GM23248 (cell line): ENCODE results near the gene TMEM238L. TPM values are rescaled to one million over a fixed set of nuclear protein-coding genes. Genes with fewer than 3 reads are reported as not detected.

Source experiments
- DNase-seq: peaks from one replicate; pipeline ENCODE4 v3.0.0-alpha.2; 2015
- H2AFZ ChIP-seq: fragments of 200-600 bp; sonication (generic); 2 replicates; pipeline ENCODE4 v1.6.1; 2016; ENCODE audit warnings: antibody characterized with exemption
- H3F3A ChIP-seq: fragments of 200-600 bp; sonication (generic); 2 replicates; pipeline ENCODE4 v1.6.1; 2016; ENCODE audit warnings: mild to moderate bottlenecking, antibody characterized with exemption, mixed run types; ENCODE audit not compliant: insufficient read depth
- H3K27ac ChIP-seq: fragments of 200-600 bp; sonication (generic); 2 replicates; pipeline ENCODE4 v1.5.1; 2016; ENCODE audit warnings: mild to moderate bottlenecking
- H3K27me3 ChIP-seq: fragments of 200-600 bp; sonication (generic); replicated peaks from 2 replicates; pipeline ENCODE4 v1.6.1; 2016; ENCODE audit warnings: mild to moderate bottlenecking; ENCODE audit not compliant: insufficient read depth
- H3K36me3 ChIP-seq: fragments of 200-600 bp; sonication (generic); 2 replicates; pipeline ENCODE4 v1.6.1; 2016; ENCODE audit warnings: low read depth, mild to moderate bottlenecking
- H3K4me1 ChIP-seq: fragments of 200-600 bp; sonication (generic); 2 replicates; pipeline ENCODE4 v1.6.1; 2016; ENCODE audit warnings: mild to moderate bottlenecking; ENCODE audit not compliant: insufficient read depth
- H3K4me2 ChIP-seq: fragments of 200-600 bp; sonication (generic); one replicate; pipeline ENCODE4 v1.6.1; 2016; ENCODE audit warnings: mild to moderate bottlenecking; ENCODE audit not compliant: unreplicated experiment
- H3K4me3 ChIP-seq: fragments of 200-600 bp; sonication (generic); 2 replicates; pipeline ENCODE4 v1.5.1; 2016; ENCODE audit warnings: mild to moderate bottlenecking
- H3K79me2 ChIP-seq: fragments of 200-600 bp; sonication (generic); 2 replicates; pipeline ENCODE4 v1.6.1; 2016; ENCODE audit warnings: mild to moderate bottlenecking; ENCODE audit not compliant: insufficient read depth
- H3K9ac ChIP-seq: fragments of 200-600 bp; sonication (generic); 2 replicates; pipeline ENCODE4 v1.6.1; 2016; ENCODE audit warnings: mild to moderate bottlenecking
- H3K9me2 ChIP-seq: fragments of 200-600 bp; sonication (generic); 2 replicates; pipeline ENCODE4 v1.6.1; 2016; ENCODE audit warnings: mixed run types, mild to moderate bottlenecking, moderate library complexity; ENCODE audit not compliant: insufficient read depth
- H3K9me3 ChIP-seq: fragments of 200-600 bp; sonication (generic); one replicate; pipeline ENCODE4 v1.6.1; 2017; ENCODE audit warnings: low read depth
- H4K20me1 ChIP-seq: fragments of 200-600 bp; sonication (generic); 2 replicates; pipeline ENCODE4 v1.6.0; 2016; ENCODE audit not compliant: insufficient read depth
- EZH2 ChIP-seq: fragments of 200-600 bp; sonication (generic); IDR thresholded peaks from 2 replicates; pipeline ENCODE4 v1.6.1; 2018; ENCODE audit warnings: antibody characterized with exemption, mild to moderate bottlenecking; ENCODE audit not compliant: insufficient read depth, poor library complexity, severe bottlenecking
- EZH2phosphoT487 ChIP-seq: fragments of 200-600 bp; sonication (generic); IDR thresholded peaks from 2 replicates; pipeline ENCODE4 v1.6.1; 2018; ENCODE audit warnings: antibody characterized with exemption, moderate library complexity, mild to moderate bottlenecking, low read depth; ENCODE audit not compliant: insufficient read depth
- WGBS, 2 experiments: methylation state at CpG; one replicate each; pipeline ENCODE4 v1.1.6; 2015 to 2017; ENCODE audit warnings: low lambda C conversion rate in 2 of 2, low coverage in 1 of 2; ENCODE audit errors: missing lambda C conversion rate in 2 of 2; 5-methylcytosine and 5-hydroxymethylcytosine counted together
- in situ Hi-C: fragments of 300-500 bp; cut with MboI; formaldehyde crosslinking; loops from 2 replicates; pipeline ENCODE4 v1.15.0; 2020
- polyA plus RNA-seq: library from polyadenylated mRNA; unstranded; fragments of >200 nt; fragmentation: Nextera tagmentation; extraction: Ambion mirVana; gene quantifications from 2 replicates; pipeline ENCODE4 v1.2.1, GENCODE V29; 2016
- total RNA-seq: library from RNA; depleted of rRNA; stranded (reverse); fragments of >200 nt; shearing (Covaris generic); gene quantifications from 2 replicates; pipeline ENCODE4 v1.2.3, GENCODE V29; 2014

The TMEM238L gene
- total and polyA plus RNA-seq, 2 experiments from 2014 or later, result not detected

DNA sequence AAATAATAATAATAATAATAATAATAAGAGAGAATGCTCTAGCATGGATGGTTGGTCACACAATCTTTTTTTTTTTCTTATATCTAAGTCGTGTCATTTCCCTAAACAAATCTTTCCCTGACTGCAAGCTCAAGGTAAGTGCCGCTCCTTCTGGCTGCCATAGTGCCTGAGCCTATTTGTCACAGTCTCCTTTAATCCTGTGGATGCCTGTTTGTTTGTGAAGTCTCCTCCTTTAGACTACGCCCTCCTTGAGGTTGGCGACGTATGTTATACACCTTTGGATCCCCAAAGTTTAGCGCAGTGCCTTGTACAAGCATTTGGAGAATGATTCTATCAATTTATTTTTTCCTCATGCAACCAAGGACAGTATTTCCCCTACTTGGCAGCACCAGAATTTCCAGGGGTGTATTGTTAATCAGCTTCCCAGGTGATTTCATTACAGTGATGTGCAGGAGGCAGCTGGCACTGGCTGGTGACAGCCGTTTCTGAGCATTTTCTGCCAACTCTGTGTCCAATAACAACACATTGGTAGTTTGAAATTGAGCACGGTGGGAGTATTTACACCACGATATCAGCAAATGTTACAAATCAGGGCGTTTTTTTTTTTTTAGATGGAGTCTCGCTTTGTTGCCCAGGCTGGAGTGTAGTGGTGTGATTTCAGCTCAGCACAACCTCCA, 26.6 kb downstream of the TMEM238L start:
- Histone ChIP-seq H3F3A (no peaks in the 10 kb centered on the region), H3K9me3 (no peaks in the 10 kb centered on the region), H3K36me3 (no peaks in the 10 kb centered on the region), H3K27ac (no peak overlapping the region), H3K4me3 (no peak overlapping the region), H3K27me3 (no peaks in the 10 kb centered on the region), H3K4me1 (no peaks in the 10 kb centered on the region), H3K9me2 (no peaks in the 10 kb centered on the region), H4K20me1 (no peaks in the 10 kb centered on the region), H3K79me2 (no peaks in the 10 kb centered on the region), H2AFZ (no peak overlapping the region), H3K4me2 (no peak overlapping the region), H3K9ac (no peak overlapping the region)
- WGBS, 2 experiments, result 59 to 64% methylated on average over 11 of the region's 11 CpGs
- DNase-seq, result no peak
- in situ Hi-C loops, result no loop called here
- TF ChIP-seq EZH2 (no peak), EZH2phosphoT487 (no peak)

DNA sequence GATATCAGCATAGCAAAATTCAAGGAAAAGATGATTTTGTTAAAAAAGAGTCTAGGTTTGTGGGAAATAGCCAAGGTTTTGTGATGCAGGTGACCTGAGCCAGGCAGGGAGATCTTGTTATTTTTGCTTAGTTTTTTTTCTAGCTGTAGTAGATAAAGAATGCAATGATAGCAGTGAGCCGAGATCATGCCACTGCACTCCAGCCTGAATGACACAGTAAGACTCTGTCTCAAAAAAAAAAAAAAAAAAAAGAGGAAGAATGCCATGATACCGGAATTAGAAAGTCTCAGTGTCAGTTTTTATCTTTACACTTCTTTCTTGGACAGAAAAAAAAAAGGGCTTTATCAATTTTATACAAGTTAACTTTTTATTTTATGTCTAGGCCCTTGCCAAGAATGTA, 27.5 kb downstream of the TMEM238L start:
- TF ChIP-seq EZH2 (no peak), EZH2phosphoT487 (no peak)
- 48 to 51% methylated on average over 2 of the region's 2 CpGs for WGBS, 2 experiments
- in situ Hi-C loops, result no loop called here
- Histone ChIP-seq H4K20me1 (no peaks in the 10 kb centered on the region), H3K27ac (no peak overlapping the region), H3K9me2 (no peaks in the 10 kb centered on the region), H3K4me2 (no peak overlapping the region), H3K27me3 (no peaks in the 10 kb centered on the region), H3K79me2 (no peaks in the 10 kb centered on the region), H2AFZ (no peak overlapping the region), H3K36me3 (no peaks in the 10 kb centered on the region), H3K4me1 (no peaks in the 10 kb centered on the region), H3K4me3 (no peak overlapping the region), H3K9ac (no peak overlapping the region), H3F3A (no peaks in the 10 kb centered on the region), H3K9me3 (no peaks in the 10 kb centered on the region)
- DNase-seq, result no peak

GRCh38 chr17:10775740-10776356, 28.1 kb downstream of the TMEM238L start:
- DNase-seq, result no peak
- Histone ChIP-seq H3K27ac (no peak overlapping the region), H3K4me3 (no peak overlapping the region), H3K9me3 (no peaks in the 10 kb centered on the region), H3K4me1 (no peaks in the 10 kb centered on the region), H3K9ac (no peak overlapping the region), H4K20me1 (no peaks in the 10 kb centered on the region), H3K27me3 (no peaks in the 10 kb centered on the region), H3K4me2 (no peak overlapping the region), H3F3A (no peaks in the 10 kb centered on the region), H3K9me2 (no peaks in the 10 kb centered on the region), H3K79me2 (no peaks in the 10 kb centered on the region), H2AFZ (no peak overlapping the region), H3K36me3 (no peaks in the 10 kb centered on the region)
- TF ChIP-seq EZH2, result no peak
- no peak for TF ChIP-seq EZH2phosphoT487
- in situ Hi-C loops, result no loop called here
- 35 to 43% methylated on average over 5 of the region's 5 CpGs for WGBS, 2 experiments

GRCh38 chr17:10775058-10775457, 28.8 kb downstream of the TMEM238L start:
- DNase-seq, result no peak
- Histone ChIP-seq H2AFZ (no peak overlapping the region), H3K9ac (no peak overlapping the region), H3K27me3 (no peaks in the 10 kb centered on the region), H3K4me1 (no peaks in the 10 kb centered on the region), H4K20me1 (no peaks in the 10 kb centered on the region), H3K36me3 (no peaks in the 10 kb centered on the region), H3K9me3 (no peaks in the 10 kb centered on the region), H3K4me2 (no peak overlapping the region), H3K4me3 (no peak overlapping the region), H3K79me2 (no peaks in the 10 kb centered on the region), H3K9me2 (no peaks in the 10 kb centered on the region), H3F3A (no peaks in the 10 kb centered on the region), H3K27ac (no peak overlapping the region)
- in situ Hi-C loops, result no loop called here
- 52 to 68% methylated on average over 4 of the region's 4 CpGs for WGBS, 2 experiments
- TF ChIP-seq EZH2 (no peak), EZH2phosphoT487 (no peak)
